GM21360 (cell line): ENCODE measurements around the gene PDCL2.

Experiments used
- ATAC-seq: cut with Tn5 transposase; IDR thresholded peaks from one replicate; pipeline ENCODE4 v1.9.1; 2021; ENCODE audit warnings: mild to moderate bottlenecking, moderate library complexity; ENCODE audit not compliant: unreplicated experiment

Gene PDCL2

GRCh38 chr4:55543858-55544257, 48.2 kb downstream of the PDCL2 start:
- no peak for ATAC-seq

- no peak for ATAC-seq
Observed at GRCh38 chr4:55540271-55540670, 51.8 kb downstream of the PDCL2 start.

- no peak for ATAC-seq
Observed at GRCh38 chr4:55539658-55540057, 52.4 kb downstream of the PDCL2 start.

- no peak for ATAC-seq
Observed at GRCh38 chr4:55538531-55538930, 53.5 kb downstream of the PDCL2 start.

- no peak for ATAC-seq
Observed at GRCh38 chr4:55534306-55534705, 57.7 kb downstream of the PDCL2 start.

GRCh38 chr4:55530691-55531090, 61.4 kb downstream of the PDCL2 start:
- no peak for ATAC-seq

GRCh38 chr4:55530167-55530566, 61.9 kb downstream of the PDCL2 start:
- no peak for ATAC-seq

GRCh38 chr4:55528491-55528890, 63.6 kb downstream of the PDCL2 start:
- no peak for ATAC-seq

- no peak for ATAC-seq
Observed at GRCh38 chr4:55524844-55525571, 67.0 kb downstream of the PDCL2 start.

GRCh38 chr4:55518442-55518841, 73.6 kb downstream of the PDCL2 start:
- no peak for ATAC-seq

GRCh38 chr4:55517526-55518229, 74.4 kb downstream of the PDCL2 start:
- ATAC-seq = peak; percentile 87

- no peak for ATAC-seq
Observed at GRCh38 chr4:55512922-55513571, 79.0 kb downstream of the PDCL2 start.

- ATAC-seq = no peak
Observed at GRCh38 chr4:55512077-55512476, 80.0 kb downstream of the PDCL2 start.

- ATAC-seq = no peak
Observed at GRCh38 chr4:55510685-55511084, 81.4 kb downstream of the PDCL2 start.

GRCh38 chr4:55509266-55509665, 82.8 kb downstream of the PDCL2 start:
- no peak for ATAC-seq

GRCh38 chr4:55507612-55508011, 84.4 kb downstream of the PDCL2 start:
- ATAC-seq = no peak
